Liver (tissue), 9 donors: ENCODE measurements around the gene FER. TPM values are rescaled to one million over a fixed set of nuclear protein-coding genes. Genes with fewer than 3 reads are reported as not detected.

Experiments used
- DNase-seq: peaks from one replicate; pipeline ENCODE4 v3.0.0-alpha.2; 2017; ENCODE audit warnings: low spot score
- H3K27ac ChIP-seq, 2 donors: one replicate each; pipeline ENCODE4 v1.7.0; 2013; ENCODE audit warnings: inconsistent platforms in 2 of 2, low read length in 2 of 2, control low read depth in 1 of 2, low read depth in 1 of 2, mild to moderate bottlenecking in 1 of 2
- H3K27me3 ChIP-seq, 4 donors: one replicate each; pipeline versions ENCODE4 v1.6.1 to v1.7.0; 2013; ENCODE audit warnings: low read length in 3 of 4, inconsistent platforms in 1 of 4, mild to moderate bottlenecking in 1 of 4, moderate library complexity in 1 of 4; ENCODE audit not compliant: control insufficient read depth in 4 of 4, insufficient read depth in 4 of 4
- H3K36me3 ChIP-seq, 4 donors: one replicate each; pipeline versions ENCODE4 v1.6.1 to v1.7.0; 2013; ENCODE audit warnings: low read length in 3 of 4, mild to moderate bottlenecking in 3 of 4, low read depth in 1 of 4, moderate library complexity in 1 of 4; ENCODE audit not compliant: control insufficient read depth in 4 of 4, insufficient read depth in 3 of 4
- H3K4me1 ChIP-seq, 4 donors: one replicate each; pipeline versions ENCODE4 v1.6.1 to v1.7.0; 2013; ENCODE audit warnings: low read length in 3 of 4, mild to moderate bottlenecking in 3 of 4, moderate library complexity in 1 of 4; ENCODE audit not compliant: control insufficient read depth in 4 of 4, insufficient read depth in 4 of 4
- H3K4me3 ChIP-seq, 3 donors: one replicate each; pipeline versions ENCODE4 v1.6.1 to v1.7.0; 2013; ENCODE audit warnings: low read length in 3 of 3, control low read depth in 1 of 3, low read depth in 1 of 3, mild to moderate bottlenecking in 1 of 3
- H3K9ac ChIP-seq, 2 donors: one replicate each; pipeline ENCODE4 v1.7.0; 2013; ENCODE audit warnings: low read length in 2 of 2, mild to moderate bottlenecking in 2 of 2, moderate library complexity in 2 of 2, control low read depth in 1 of 2, low read depth in 1 of 2
- H3K9me3 ChIP-seq, 4 donors: one replicate each; pipeline versions ENCODE4 v1.6.1 to v1.7.0; 2013; ENCODE audit warnings: low read length in 3 of 4; ENCODE audit not compliant: control insufficient read depth in 4 of 4
- ATF3 ChIP-seq: IDR thresholded peaks from 2 replicates; pipeline ENCODE4 v1.6.1; 2016; ENCODE audit warnings: antibody characterized with exemption
- CTCF ChIP-seq: fragments of 150-350 bp; IDR thresholded peaks from 2 replicates; pipeline ENCODE4 v1.5.1; 2017; ENCODE audit warnings: improper control_type of control experiment, low read depth, low read length; ENCODE audit not compliant: missing input control
- EGR1 ChIP-seq, 2 donors: IDR thresholded peaks; 2 replicates each; pipeline ENCODE4 v1.6.1; 2016 to 2018; ENCODE audit warnings: antibody characterized with exemption in 2 of 2, low read depth in 2 of 2
- FOXA1 ChIP-seq: IDR thresholded peaks from 2 replicates; pipeline ENCODE4 v1.6.1; 2016; ENCODE audit warnings: antibody characterized with exemption
- FOXA2 ChIP-seq: IDR thresholded peaks from 2 replicates; pipeline ENCODE4 v1.6.1; 2016; ENCODE audit warnings: antibody characterized with exemption
- GABPA ChIP-seq, 2 donors: IDR thresholded peaks in 1 of 2; conservative IDR thresholded peaks in 1 of 2; 2 replicates each; pipeline ENCODE4 v1.6.1; 2016; ENCODE audit warnings: antibody characterized with exemption in 2 of 2, mild to moderate bottlenecking in 1 of 2, moderate library complexity in 1 of 2
- HNF4A ChIP-seq, 2 donors: conservative IDR thresholded peaks; 2 replicates each; pipeline ENCODE4 v1.6.1; 2016; ENCODE audit warnings: antibody characterized with exemption in 2 of 2, mild to moderate bottlenecking in 2 of 2
- HNF4G ChIP-seq: IDR thresholded peaks from 2 replicates; pipeline ENCODE4 v1.6.1; 2016; ENCODE audit warnings: antibody characterized with exemption
- JUND ChIP-seq, 2 donors: IDR thresholded peaks; 2 replicates each; pipeline ENCODE4 v1.6.1; 2016; ENCODE audit warnings: antibody characterized with exemption in 2 of 2
- MAX ChIP-seq: IDR thresholded peaks from 2 replicates; pipeline ENCODE4 v1.6.1; 2016; ENCODE audit warnings: antibody characterized with exemption
- NR2F2 ChIP-seq: IDR thresholded peaks from 2 replicates; pipeline ENCODE4 v1.6.1; 2016; ENCODE audit warnings: antibody characterized with exemption
- RAD21 ChIP-seq, 2 donors: IDR thresholded peaks; 2 replicates each; pipeline ENCODE4 v1.6.1; 2016; ENCODE audit warnings: antibody characterized with exemption in 2 of 2, mild to moderate bottlenecking in 2 of 2
- REST ChIP-seq: IDR thresholded peaks from 2 replicates; pipeline ENCODE4 v1.6.1; 2016; ENCODE audit warnings: antibody characterized with exemption, mild to moderate bottlenecking
- SP1 ChIP-seq: IDR thresholded peaks from 2 replicates; pipeline ENCODE4 v1.6.1; 2018; ENCODE audit warnings: antibody characterized with exemption, mild to moderate bottlenecking
- YY1 ChIP-seq: IDR thresholded peaks from 2 replicates; pipeline ENCODE4 v1.6.1; 2016; ENCODE audit warnings: antibody characterized with exemption, mild to moderate bottlenecking
- ZBTB33 ChIP-seq: IDR thresholded peaks from 2 replicates; pipeline ENCODE4 v1.6.1; 2016; ENCODE audit warnings: antibody characterized with exemption
- WGBS: extraction: QIAGEN DNeasy Blood & Tissue Kit; methylation state at CpG from one replicate; pipeline ENCODE4 v1.1.7; 2013; 5-methylcytosine and 5-hydroxymethylcytosine counted together
- polyA plus RNA-seq, 2 donors: library from polyadenylated mRNA; stranded (reverse) in 1 of 2; unstranded in 1 of 2; fragments of 200-250 nt in 1 of 2; fragments of >200 nt in 1 of 2; fragmentation: Nextera tagmentation in 1 of 2; extraction: Ambion mirVana in 1 of 2; gene quantifications; one replicate each; pipeline versions ENCODE4 v1.2.1 to v1.2.3, GENCODE V29; 2013 to 2015
- total RNA-seq, 2 donors: library from RNA; depleted of rRNA; stranded (reverse); fragments of >200 nt; gene quantifications; one replicate each; pipeline ENCODE4 v1.2.3, GENCODE V29; 2014
- donor health status: healthy.
- donor health status: healthy.
- donor health status: healthy.
- donor health status: healthy.
- donor health status: healthy.

FER gene
- total and polyA plus RNA-seq, 4 donors = 0.83 to 9.8 (median 5.9) TPM

- DNase-seq = no peak
- H3K27ac ChIP-seq = no peak overlapping the region
- H3K9me3 ChIP-seq = no peaks in the 10 kb centered on the region
- 94% methylated on average over 4 of the region's 4 CpGs for WGBS
- H3K27me3 ChIP-seq = no peaks in the 10 kb centered on the region
- H3K9ac ChIP-seq = no peak overlapping the region
- TF ChIP-seq SP1 = no peak
- no peak for TF ChIP-seq GABPA (IDR thresholded peaks at IDR 0.05 in 1 of 2, conservative IDR thresholded peaks at IDR 0.05 in 1 of 2)
- TF ChIP-seq NR2F2 = no peak
- no peak for TF ChIP-seq RAD21 (IDR thresholded peaks at IDR 0.05)
- no peak for TF ChIP-seq ATF3
- TF ChIP-seq FOXA2 = no peak
- TF ChIP-seq CTCF = no peak
- TF ChIP-seq MAX = no peak
- no peak for TF ChIP-seq YY1
- no peaks in the 10 kb centered on the region for H3K36me3 ChIP-seq
- H3K4me3 ChIP-seq = no peak overlapping the region
- H3K4me1 ChIP-seq = no peaks in the 10 kb centered on the region
Observed at GRCh38 chr5:109003928-109004327, 256.2 kb downstream of the FER start.

GRCh38 chr5:109005297-109006009 lies 257.8 kb downstream of the FER start:
- TF ChIP-seq NR2F2 = no peak
- TF ChIP-seq MAX = no peak
- TF ChIP-seq RAD21 (IDR thresholded peaks at IDR 0.05) = no peak
- TF ChIP-seq JUND (IDR thresholded peaks at IDR 0.05) = no peak
- TF ChIP-seq FOXA1 = no peak
- no peak for TF ChIP-seq HNF4A (conservative IDR thresholded peaks at IDR 0.05)
- TF ChIP-seq EGR1 (IDR thresholded peaks at IDR 0.05; ENCODE audit: low read depth in 2 of 2) = no peak
- TF ChIP-seq ATF3 = no peak
- TF ChIP-seq HNF4G = no peak
- TF ChIP-seq ZBTB33 = no peak
- TF ChIP-seq REST = no peak
- TF ChIP-seq CTCF = no peak
- TF ChIP-seq SP1 = no peak
- Histone ChIP-seq H3K4me1 (no peaks in the 10 kb centered on the region), H3K27me3 (no peaks in the 10 kb centered on the region), H3K9ac (no peak overlapping the region), H3K9me3 (no peaks in the 10 kb centered on the region), H3K4me3 (no peak overlapping the region), H3K36me3 (no peaks in the 10 kb centered on the region), H3K27ac (no peak overlapping the region)
- 91% methylated on average over 4 of the region's 4 CpGs for WGBS
- DNase-seq = no peak
